NCI-H460 (cell line): ENCODE results near the gene PA2G4. TPM values are rescaled to one million over a fixed set of nuclear protein-coding genes. Genes with fewer than 3 reads are reported as not detected.
"Not testable (repeated sequence)": the region's sequence is repeated elsewhere in the genome, so short reads cannot be mapped to it uniquely, and the experiment has no call there.

ENCODE experiments used
- DNase-seq: peaks from one replicate; pipeline ENCODE4 v3.0.0-alpha.2; 2016; ENCODE audit warnings: low read depth; ENCODE audit errors: extremely low read depth
- polyA plus RNA-seq: library from polyadenylated mRNA; depleted of rRNA; stranded (reverse); fragments of >200 nt; gene quantifications from 2 replicates; pipeline ENCODE4 v1.2.3, GENCODE V29; 2014; cell fraction: nucleus; rRNA removed
- total RNA-seq: library from RNA; depleted of rRNA; stranded (reverse); fragments of >200 nt; shearing (Covaris generic); gene quantifications from 2 replicates; pipeline ENCODE4 v1.2.3, GENCODE V29; 2014; rRNA removed

The PA2G4 gene
- total RNA-seq = 357 and 358 TPM in 2 replicates
- polyA plus RNA-seq = 735 and 773 TPM in 2 replicates

DNA sequence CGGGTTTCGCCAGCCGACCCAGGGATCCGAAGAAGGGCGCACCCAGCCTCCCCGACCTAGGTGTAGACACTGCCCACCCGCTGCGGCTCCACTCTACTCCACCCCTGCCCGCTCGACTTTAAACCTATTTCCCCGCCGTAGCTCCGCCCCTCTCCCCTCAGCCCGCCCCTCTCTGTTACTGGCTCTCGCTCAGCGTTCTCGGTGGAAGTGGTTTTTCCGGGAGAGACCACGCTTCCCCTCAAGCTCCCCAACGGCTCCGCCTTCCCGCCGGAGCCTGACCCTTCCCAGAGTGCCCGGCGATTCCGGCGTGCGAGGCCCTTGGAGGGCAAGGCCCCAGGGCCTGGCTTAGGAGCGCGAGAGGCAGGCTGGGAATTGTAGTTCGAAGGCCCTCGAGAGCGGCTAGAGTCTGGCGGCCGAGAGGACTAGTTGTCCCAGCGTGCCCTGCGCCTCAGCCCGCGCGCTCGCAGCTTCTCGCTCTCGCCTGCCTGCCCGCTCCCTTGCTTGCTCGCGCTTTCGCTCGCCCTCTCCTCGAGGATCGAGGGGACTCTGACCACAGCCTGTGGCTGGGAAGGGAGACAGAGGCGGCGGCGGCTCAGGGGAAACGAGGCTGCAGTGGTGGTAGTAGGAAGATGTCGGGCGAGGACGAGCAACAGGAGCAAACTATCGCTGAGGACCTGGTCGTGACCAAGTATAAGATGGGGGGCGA is at the start of gene PA2G4:
Gene PA2G4, plus strand, starts transcription at position 451 of the 706 bp plus-strand sequence. Its CDS starts 179 bp downstream, at position 630.
- peak; percentile 98 for DNase-seq

DNA sequence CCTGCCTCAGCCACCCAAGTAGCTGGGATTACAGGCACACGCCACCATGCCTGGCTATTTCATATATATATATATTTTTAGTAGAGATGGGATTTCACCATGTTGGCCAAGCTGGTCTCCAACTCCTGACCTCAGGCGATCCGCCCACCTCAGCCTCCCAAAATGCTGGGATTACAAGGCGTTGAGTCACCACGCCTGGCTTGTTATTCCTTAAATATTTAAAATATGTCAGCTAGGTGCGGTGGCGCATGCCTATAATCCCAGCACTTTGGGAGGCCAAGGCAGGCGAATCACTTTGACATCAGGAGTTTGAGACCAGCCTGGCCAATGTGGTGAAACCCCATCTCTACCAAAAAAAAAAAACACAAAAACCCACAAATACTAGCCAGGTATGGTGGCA is 44.4 kb upstream of the PA2G4 start:
- not testable (repeated sequence) for DNase-seq

DNA sequence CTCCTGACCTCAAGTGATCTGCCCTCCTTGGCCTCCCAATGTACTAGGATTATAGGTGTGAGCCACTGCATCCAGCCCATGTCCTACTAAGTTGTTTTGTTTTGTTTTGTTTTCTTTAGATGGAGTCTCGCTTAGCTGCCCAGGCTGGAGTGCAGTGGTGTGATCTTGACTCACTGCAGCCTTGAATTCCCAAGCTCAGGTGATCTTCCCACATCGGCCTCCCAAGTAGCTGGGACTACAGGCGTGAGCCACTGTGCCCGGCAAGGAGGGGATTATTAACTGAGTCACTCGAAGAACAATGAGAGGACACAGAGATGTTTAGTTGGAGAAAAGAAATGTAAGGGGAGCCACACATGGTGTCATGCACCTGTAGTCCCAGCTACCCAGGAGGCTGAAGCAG is 42.4 kb upstream of the PA2G4 start:
- no peak for DNase-seq

DNA sequence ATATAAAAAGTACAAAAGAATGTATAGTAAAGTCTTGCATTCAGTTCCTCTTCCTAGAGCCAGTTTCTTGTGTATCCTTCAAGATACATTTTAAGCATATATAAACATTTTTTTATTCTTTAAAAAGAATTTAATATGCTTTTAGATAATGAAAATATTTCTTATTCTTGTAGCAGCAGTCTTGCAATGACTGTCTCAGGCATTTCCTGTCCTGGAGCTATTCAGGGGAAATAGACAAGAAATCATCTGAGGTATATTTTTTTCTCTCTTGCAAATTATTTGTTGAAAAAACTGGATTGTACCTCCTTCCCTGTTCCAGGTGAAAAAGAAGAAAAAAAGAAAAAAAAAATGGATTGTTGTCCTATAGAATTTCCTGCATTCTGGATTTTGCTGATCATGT is 41.4 kb upstream of the PA2G4 start:
- no peak for DNase-seq

DNA sequence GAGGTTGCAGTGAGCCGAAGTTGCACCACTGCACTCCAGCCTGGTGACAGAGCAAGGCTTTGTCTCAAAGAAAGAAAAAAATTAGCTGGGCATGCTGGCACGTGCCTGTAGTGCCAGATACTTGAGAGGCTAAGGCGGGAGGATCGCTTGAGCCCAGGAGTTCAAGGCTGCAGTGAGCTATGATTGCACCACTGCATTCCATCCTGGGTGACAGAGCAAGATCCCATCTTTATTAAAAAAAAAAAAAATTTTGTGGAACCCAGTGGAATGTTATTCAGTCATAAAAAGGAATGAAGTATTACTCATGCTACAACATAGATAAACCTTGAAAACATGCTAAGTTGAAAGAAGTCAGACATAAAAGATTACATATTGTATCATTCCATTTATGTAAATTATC is 32.7 kb upstream of the PA2G4 start:
- no peak for DNase-seq

DNA sequence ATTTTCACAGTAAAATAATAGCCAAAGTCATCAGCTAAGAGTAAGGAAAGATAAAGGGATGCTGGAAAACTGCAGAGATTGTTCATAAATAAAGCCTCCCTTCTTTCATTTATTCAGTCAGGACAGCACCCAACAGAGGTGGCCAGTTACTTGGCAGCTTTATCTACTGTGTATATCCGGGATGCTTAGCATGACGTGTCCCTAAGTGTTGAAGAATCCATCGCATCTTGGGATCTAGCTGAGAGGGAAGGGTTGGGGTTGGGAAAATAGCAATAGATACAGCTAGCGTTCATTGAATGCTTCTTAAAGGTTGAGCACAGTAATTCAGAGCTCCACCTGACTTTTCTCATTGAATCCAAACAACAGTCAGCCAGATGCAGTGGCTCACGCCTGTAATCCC is 30.0 kb upstream of the PA2G4 start:
- DNase-seq = no peak

DNA sequence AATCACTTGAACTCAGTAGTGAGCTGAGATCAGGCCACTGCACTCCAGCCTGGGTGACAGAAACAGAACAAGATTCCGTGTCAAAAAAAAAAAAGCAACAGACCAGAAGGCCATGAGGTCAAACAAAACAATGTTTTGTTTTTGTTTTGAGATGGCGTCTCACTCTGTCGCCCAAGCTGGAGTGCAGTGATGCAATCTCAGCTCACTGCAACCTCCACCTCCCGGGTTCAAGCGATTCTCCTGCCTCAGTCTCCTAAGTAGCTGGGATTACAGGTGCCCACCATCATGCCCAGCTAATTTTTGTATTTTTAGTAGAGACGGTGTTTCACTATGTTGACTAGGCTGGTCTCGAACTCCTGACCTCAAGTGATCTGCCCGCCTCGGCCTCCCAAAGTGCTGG is 26.4 kb upstream of the PA2G4 start:
- not testable (repeated sequence) for DNase-seq

DNA sequence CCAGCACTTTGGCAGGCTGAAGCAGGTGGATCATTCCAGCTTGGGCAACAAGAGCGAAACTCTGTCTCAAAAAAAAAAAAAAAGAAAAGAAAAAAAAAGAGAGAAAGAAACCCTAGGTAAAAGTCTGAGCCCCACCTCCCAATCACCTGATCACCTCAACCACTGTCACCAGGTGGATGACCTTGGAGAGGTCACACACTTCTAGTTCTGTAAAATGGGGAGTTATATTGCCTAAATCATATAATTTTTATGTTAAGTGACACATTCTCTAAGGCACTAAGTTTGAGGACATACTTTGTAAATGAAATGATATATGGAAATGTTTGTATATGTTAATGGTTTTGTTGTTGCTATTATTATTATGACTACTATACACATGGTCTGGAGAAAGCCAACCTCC is 25.9 kb upstream of the PA2G4 start:
- DNase-seq = no peak

DNA sequence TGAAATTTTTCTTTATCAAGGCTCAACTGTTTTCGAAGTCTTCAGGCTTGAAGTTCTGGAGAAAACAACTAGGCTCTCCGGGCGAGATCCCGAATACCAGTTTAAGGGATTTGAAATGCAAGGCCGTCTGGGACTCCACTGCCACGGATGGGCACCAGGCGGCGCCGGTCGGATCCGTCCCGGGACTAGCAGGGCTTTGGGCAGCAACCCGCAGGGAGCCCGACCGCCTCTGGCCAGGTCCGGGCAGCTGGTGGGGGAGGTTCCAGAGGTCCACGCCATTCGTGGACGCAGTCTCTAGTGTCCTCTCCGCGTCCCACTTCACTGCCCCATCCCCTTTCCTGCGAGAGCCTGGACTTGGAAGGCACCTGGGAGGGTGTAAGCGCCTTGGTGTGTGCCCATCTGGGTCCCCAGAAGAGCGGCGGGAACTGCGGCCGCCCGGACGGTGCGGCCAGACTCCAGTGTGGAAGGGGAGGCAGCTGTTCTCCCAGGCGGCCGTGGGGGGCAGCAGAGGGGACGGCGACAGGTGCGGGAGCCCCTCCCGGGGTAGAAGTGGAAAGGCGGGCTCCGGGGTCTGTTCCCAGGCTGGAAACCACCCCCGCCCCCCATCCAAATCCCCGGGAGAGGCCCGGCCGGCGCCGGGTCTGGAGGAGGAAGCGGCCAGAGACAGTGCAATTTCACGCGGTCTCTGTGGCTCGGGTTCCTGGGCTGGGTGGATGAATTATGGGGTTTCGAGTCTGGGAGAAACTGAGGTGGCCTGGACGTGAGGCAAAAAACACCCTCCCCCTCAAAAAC is 25.2 kb upstream of the PA2G4 start:
- DNase-seq = peak; percentile 86

DNA sequence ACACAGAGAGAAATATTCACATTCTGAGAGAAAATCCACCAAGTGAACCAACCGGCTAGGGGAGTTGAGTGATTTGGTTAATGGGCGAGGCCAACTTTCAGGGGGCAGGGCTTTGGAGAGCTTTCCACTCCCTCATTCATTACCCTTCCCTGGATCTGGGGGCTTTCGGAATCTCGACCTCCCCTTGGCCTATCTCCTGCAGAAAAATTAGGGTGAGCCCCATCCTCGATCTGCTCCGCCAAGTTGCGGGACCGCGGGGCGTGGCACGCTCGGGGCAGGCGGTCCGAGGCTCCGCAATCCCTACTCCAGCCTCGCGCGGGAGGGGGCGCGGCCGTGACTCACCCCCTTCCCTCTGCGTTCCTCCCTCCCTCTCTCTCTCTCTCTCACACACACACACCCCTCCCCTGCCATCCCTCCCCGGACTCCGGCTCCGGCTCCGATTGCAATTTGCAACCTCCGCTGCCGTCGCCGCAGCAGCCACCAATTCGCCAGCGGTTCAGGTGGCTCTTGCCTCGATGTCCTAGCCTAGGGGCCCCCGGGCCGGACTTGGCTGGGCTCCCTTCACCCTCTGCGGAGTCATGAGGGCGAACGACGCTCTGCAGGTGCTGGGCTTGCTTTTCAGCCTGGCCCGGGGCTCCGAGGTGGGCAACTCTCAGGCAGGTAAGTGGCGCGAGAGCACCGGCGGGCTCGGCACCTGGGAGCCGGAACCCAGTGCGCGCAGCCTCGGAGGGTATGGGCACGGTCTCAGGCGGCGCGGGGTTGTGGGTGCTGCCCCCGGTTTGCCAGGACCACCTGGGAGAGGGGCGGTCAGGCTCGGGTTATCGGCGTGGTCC is 24.4 kb upstream of the PA2G4 start, which contains the start of gene ERBB3:
Gene ERBB3, plus strand, starts transcription at position 443 of the 833 bp plus-strand sequence. Its CDS starts 136 bp downstream, at position 579.
- peak; percentile 65 for DNase-seq

DNA sequence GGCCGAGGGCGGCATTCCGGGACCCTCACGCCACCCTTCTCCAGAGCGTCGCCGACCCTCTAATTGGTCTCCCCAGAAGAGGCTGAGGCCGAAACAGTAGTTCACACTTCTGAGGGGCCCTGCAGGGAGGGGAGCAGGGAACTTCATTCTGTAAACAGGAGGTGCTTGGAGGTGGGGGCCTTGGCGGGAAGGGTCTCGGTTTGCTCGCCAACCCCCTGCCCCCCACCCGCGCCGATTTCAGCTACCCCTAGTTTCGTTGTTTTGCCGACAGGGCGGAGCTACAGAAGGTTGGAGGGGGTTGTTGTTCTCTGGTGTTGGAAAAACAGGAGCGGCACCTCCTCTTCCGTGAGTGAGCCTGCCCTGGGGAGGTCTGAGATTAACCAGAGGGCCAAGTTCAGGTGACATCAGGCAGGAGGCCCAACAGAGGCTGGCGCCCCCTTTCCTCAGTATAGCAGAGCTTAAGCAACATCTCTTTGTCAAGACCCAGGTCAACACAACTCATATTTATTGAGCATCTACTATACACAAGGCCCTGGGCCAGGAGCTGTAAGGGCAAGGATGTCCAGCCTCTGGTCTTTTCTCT is 23.7 kb upstream of the PA2G4 start:
- DNase-seq = no peak

DNA sequence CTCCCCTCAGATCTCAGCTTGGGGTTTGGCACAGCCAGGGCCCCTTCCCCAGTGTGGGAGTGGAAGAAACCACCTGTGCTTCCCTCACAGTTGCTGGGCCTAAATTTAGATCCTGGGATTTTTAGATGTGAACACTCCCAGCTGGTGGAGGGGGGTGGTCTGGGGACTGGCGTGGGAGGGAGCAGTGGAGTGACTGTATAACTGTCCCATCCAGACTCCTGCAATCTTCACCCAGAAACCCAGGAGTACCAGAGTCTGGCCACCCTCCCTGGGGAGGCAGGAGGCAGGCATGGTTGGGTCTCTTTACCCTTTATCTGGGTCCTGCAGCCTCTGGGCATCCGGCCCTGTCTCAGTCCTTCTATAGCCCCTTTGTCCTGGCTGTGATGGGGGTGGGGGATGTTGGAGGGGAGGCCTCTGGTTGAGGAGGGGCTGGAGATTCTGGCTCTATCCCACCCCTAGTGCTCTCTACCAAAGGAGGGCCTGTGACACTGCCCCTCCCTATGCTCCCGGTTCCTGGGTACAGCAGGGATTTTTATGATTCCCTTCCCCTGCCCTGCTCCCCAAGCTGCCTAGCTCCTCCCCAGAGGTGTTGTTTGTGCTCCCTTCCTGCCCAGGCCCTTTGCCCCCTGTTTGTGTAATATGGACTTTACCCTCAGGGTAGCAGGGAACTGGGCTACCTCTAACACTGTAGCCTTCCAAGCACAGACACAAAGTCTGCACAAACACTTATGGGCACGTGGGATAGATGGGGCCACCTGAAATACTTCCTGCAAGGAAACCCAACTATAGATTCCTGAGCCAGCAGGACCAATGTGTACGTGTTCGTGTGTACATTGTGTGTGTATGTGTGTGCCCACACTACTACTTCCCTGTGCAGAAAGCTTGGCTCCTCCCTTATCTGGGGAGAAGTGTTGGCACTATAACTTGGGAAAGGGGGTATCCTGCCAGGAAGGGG is 22.7 kb upstream of the PA2G4 start:
- DNase-seq = no peak

DNA sequence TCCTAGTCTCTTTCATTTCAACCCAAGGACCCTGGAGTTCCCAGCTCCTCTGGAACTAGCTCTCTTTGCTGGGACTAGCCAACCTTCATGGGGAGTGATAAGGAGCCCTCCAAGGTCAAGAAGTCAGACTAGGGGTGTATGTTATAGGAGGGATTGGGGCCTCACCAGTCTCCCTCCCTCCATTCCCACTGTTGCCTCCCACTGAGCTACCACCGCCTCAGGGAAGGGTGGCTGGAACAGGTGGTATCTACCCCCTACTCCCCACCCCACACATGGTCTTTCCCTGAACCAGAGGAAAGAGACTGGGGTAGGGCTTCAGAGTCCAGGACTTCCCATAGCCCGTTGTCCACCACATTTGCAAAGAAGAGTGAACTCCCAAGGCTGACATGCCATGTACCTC is 22.0 kb upstream of the PA2G4 start:
- DNase-seq = no peak

DNA sequence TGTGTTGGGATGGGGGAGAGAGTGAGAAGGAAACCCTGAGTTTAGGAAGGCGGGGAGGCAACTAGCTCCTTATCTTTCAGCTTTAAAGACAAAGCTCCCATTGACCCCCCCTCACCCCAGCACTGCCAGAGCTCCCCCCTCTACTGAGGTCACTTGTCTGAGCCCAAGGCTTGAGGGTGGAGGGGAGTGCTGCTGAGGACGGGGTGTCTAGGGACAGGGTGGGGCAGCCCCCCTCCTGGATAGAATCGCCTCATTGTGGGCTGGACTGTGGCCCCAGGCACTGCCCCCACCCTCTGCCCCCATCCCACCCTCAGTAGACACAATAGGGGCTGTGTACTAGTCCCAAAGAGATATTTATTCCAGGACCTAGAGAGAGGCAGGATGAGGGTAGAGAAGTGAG is 21.4 kb upstream of the PA2G4 start:
- DNase-seq = no peak

DNA sequence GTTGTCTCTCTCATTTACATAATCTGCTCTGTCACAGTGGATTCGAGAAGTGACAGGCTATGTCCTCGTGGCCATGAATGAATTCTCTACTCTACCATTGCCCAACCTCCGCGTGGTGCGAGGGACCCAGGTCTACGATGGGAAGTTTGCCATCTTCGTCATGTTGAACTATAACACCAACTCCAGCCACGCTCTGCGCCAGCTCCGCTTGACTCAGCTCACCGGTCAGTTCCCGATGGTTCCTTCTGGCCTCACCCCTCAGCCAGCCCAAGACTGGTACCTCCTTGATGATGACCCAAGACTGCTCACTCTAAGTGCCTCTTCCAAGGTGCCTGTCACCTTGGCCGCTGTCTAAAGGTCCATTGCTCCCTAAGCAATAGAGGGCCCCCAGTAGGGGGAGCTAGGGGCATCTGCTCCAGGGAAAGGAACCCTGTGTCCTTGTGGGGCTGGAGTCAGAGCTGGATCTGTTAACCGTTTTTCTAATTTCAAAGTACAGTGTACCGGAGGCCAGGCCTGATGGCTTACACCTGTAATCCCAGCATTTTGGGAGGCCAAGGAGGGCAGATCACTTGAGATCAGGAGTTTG is 19.3 kb upstream of the PA2G4 start:
- DNase-seq = no peak

DNA sequence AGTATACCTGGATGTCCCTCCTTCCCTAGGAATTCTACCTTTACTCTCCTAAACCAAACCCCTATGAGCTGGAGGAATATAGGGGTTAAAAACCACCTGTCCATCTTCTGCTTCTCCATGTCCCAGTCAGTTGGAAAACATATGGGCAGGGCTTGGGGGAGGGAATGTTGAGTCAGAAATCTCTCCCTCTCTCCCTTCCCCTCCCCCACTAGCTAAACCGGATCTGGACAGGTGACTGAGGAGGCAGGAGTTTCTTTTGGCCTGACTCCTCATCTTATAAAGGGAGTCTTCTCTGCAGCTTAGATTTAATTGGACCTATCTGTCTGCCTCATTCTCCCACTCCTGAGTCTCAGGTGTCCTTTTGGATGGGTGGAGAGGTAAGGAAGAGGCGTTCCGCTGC is 18.3 kb upstream of the PA2G4 start:
- DNase-seq = no peak

DNA sequence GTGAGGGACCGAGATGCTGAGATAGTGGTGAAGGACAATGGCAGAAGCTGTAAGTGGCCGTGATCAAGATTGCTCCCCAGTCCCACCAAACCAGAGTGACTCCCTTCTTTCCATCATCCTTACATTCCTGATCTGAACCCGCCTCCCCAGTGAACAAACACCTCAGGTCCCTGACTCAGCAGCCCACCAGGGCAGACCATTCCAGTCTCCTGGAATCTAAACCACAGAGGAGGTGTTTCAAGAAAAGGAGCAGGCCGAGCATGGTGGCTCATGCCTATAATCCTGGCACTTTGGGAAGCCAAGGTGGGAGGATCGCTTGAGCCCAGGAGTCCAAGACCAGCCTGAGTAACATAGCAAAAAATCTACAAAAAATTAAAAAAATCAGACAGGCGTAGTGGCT is 17.8 kb upstream of the PA2G4 start:
- no peak for DNase-seq

DNA sequence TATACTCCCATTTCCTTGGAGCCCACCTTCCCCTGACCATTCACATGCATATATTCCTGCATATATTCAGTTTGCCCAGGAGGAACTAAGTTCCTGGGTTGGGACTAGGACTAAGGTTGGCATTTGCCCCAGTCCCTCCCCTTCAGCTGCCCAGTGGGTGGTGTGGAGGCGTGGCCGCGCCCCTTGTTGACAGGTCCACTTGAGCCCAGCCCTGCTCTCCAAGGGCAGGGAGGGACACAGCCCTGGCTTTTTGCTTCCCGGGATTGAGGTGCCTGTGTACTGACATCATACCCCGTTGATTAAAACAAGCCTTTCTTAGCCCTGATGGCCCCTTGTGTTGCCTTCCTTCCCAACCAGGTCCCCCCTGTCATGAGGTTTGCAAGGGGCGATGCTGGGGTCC is 17.1 kb upstream of the PA2G4 start:
- no peak for DNase-seq

DNA sequence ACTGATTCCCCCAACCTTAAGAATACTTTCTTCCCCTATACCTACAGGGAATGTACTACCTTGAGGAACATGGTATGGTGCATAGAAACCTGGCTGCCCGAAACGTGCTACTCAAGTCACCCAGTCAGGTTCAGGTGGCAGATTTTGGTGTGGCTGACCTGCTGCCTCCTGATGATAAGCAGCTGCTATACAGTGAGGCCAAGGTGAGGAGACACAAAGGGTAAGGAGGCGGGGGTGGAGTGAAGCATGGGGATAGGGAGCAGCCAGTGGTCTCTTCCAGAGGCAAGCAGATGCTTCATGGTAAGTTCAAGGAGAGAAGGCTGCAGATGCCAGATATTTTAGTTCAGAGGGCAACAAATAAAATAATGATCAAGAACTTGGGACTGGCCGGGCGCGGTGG is 6.6 kb upstream of the PA2G4 start:
- no peak for DNase-seq
